C4-2B (cell line): Measurements from ENCODE around the gene TRIM8.

ENCODE experiments used
- CTCF ChIP-seq: fragments of 450-650 bp; conservative IDR thresholded peaks from 2 replicates; pipeline ENCODE4 v1.5.1; 2017; ENCODE audit warnings: mild to moderate bottlenecking
- ZFX ChIP-seq: fragments of 450-650 bp; IDR thresholded peaks from 2 replicates; pipeline ENCODE4 v1.6.1; 2017

DNA sequence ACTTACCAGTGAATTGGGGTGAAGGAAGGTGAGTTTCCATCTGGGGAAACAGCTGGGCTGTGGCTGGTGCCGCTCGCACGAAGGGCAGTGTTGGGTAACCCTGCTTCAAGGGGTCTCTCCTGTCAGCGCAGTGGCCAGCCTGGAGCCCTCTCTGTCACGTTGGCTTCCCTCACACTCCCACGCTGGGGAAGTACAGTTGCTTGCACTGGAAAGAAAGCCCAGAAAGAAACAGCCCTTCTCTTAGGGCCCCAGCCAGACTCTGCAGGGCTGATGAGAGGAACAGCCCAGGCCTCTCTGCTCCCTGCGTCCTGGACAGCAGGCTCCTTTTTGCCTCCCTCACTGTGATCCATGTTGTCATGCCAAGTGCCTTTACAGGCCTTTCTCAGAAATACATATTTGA is 40.3 kb upstream of the TRIM8 start:
- no peak for TF ChIP-seq CTCF
- no peak for TF ChIP-seq ZFX
